CD4-positive, alpha-beta T cell (primary cell): ENCODE measurements around the gene NNMT. TPM values are rescaled to one million over a fixed set of nuclear protein-coding genes. Genes with fewer than 3 reads are reported as not detected.
A peak's percentile ranks its signal among the peaks of the same experiment; 100 is the strongest.

Experiments used
- ATAC-seq: fragments of 200-7000 bp; cut with Tn5 transposase; one replicate; pipeline ENCODE4 v1.10.0; 2022; ENCODE audit warnings: mild to moderate bottlenecking; ENCODE audit not compliant: poor library complexity
- CTCF ChIA-PET: fragments of 350-600 bp; sonication (Branson Sonifier 250); formaldehyde crosslinking; loops from one replicate; lab custom pipeline; 2021; ENCODE audit warnings: antibody characterized with exemption, inconsistent platforms; lab: Charles Lee
- POLR2A ChIA-PET: fragments of 350-600 bp; sonication (Branson Sonifier 250); formaldehyde crosslinking; loops from one replicate; lab custom pipeline; 2021; ENCODE audit warnings: antibody characterized with exemption, inconsistent platforms; lab: Charles Lee
- DNase-seq, 14 experiments: peaks; one replicate each; pipeline ENCODE4 v3.0.0-alpha.2; 2013 to 2020; ENCODE audit warnings: mixed read lengths in 2 of 14
- H3K27ac ChIP-seq, 2 donors: one replicate each; pipeline versions ENCODE4 v1.5.1 to v1.7.0; 2013; ENCODE audit warnings: low read length in 2 of 2, low read depth in 1 of 2, mild to moderate bottlenecking in 1 of 2
- H3K27me3 ChIP-seq, 2 experiments: 1 replicate in 1 of 2; 2 replicates in 1 of 2; pipeline versions ENCODE4 v1.6.1 to v1.7.0; 2013; ENCODE audit warnings: low read length in 2 of 2, control low read depth in 1 of 2, mild to moderate bottlenecking in 1 of 2, moderate library complexity in 1 of 2; ENCODE audit not compliant: insufficient read depth in 2 of 2, control insufficient read depth in 1 of 2
- H3K36me3 ChIP-seq: one replicate; pipeline ENCODE4 v1.6.1; 2013; ENCODE audit warnings: low read length, control low read depth; ENCODE audit not compliant: insufficient read depth
- H3K4me1 ChIP-seq: one replicate; pipeline ENCODE4 v1.6.1; 2013; ENCODE audit warnings: low read length, control low read depth; ENCODE audit not compliant: insufficient read depth
- H3K4me3 ChIP-seq: one replicate; pipeline ENCODE4 v1.5.1; 2013; ENCODE audit warnings: mild to moderate bottlenecking, low read length, moderate library complexity
- H3K9me3 ChIP-seq, 2 experiments: 1 replicate in 1 of 2; 2 replicates in 1 of 2; pipeline versions ENCODE4 v1.6.1 to v1.7.0; 2013; ENCODE audit warnings: low read length in 2 of 2, mild to moderate bottlenecking in 2 of 2, control low read depth in 1 of 2, moderate library complexity in 1 of 2; ENCODE audit not compliant: control insufficient read depth in 1 of 2, insufficient read depth in 1 of 2
- H3K27ac Mint-ChIP-seq: one replicate; pipeline ENCODE4 v1.8.0; 2020; ENCODE audit warnings: mixed read lengths
- H3K27me3 Mint-ChIP-seq: one replicate; pipeline ENCODE4 v1.8.0; 2021; ENCODE audit warnings: mixed read lengths
- H3K36me3 Mint-ChIP-seq: one replicate; pipeline ENCODE4 v1.8.0; 2021; ENCODE audit warnings: low read depth, mixed read lengths
- H3K4me1 Mint-ChIP-seq: one replicate; pipeline ENCODE4 v1.8.0; 2021; ENCODE audit warnings: low read depth, mixed read lengths
- H3K4me3 Mint-ChIP-seq: one replicate; pipeline ENCODE4 v1.8.0; 2020; ENCODE audit warnings: mild to moderate bottlenecking, mixed read lengths
- H3K9me3 Mint-ChIP-seq: one replicate; pipeline ENCODE4 v1.8.0; 2020; ENCODE audit warnings: mixed read lengths
- CTCF ChIP-seq: fragments of 200-600 bp; IDR thresholded peaks from one replicate; pipeline ENCODE4 v1.8.0; 2022; ENCODE audit warnings: antibody characterized with exemption, mild to moderate bottlenecking
- intact Hi-C, 2 experiments: fragments of 100-400 bp; cut with DNase I in 1 of 2; cut with micrococcal nuclease in 1 of 2; formaldehyde crosslinking; loops; one replicate each; pipeline versions ENCODE4 v1.15.1 to v1.9.0; 2023 to 2025; cut with DNase I, micrococcal nuclease
- total RNA-seq, 174 experiments: library from RNA in 2 of 174; stranded (reverse) in 2 of 174; gene quantifications; one replicate each; pipeline ENCODE4 v1.2.3 and lab custom pipeline; 2021 to 2026

The NNMT gene
- total RNA-seq, 2 experiments from 2014 or later = not detected

- H3K4me3 ChIP-seq = no peak overlapping the region
- POLR2A ChIA-PET = no interaction called here
- H3K9me3 ChIP-seq = no peaks in the 10 kb centered on the region
- H3K36me3 Mint-ChIP-seq = no peaks in the 10 kb centered on the region
- intact Hi-C loops = no loop called here
- peaks cover 0 to 4% of the 10 kb centered on the region in 2 experiments for H3K27me3 ChIP-seq
- peaks cover 30% of the 10 kb centered on the region for H3K4me1 ChIP-seq
- no peak for TF ChIP-seq CTCF
- peaks cover 53% of the 10 kb centered on the region for H3K4me1 Mint-ChIP-seq
- DNase-seq (no peak), ATAC-seq (no peak)
- CTCF ChIA-PET = no interaction called here
- H3K36me3 ChIP-seq = no peaks in the 10 kb centered on the region
- H3K27me3 Mint-ChIP-seq = peaks cover 11% of the 10 kb centered on the region
- no peaks in the 10 kb centered on the region for H3K9me3 Mint-ChIP-seq
- no peak overlapping the region for H3K27ac ChIP-seq
- no peak overlapping the region for H3K4me3 Mint-ChIP-seq
- peak overlapping the region; percentile 81 for H3K27ac Mint-ChIP-seq
These were observed 22.2 kb downstream of the NNMT start for GRCh38 chr11:114318361-114318760.

- Histone ChIP-seq H3K9me3 (no peaks in the 10 kb centered on the region), H3K27ac (no peak overlapping the region), H3K36me3 (no peaks in the 10 kb centered on the region), H3K4me1 (peaks cover 30% of the 10 kb centered on the region), H3K27me3 (peaks cover 0 to 4% of the 10 kb centered on the region in 2 experiments), H3K4me3 (no peak overlapping the region)
- peak in 4 of 14 experiments; percentile 5 to 34 (median 11) for DNase-seq
- TF ChIP-seq CTCF = no peak
- ChIA-PET CTCF (no interaction called here), POLR2A (interaction anchor here (0.7 kb wide), 1 partner anchor 205 kb away, joined by 3 read pairs; no protein-coding TSS in a partner anchor)
- no peaks in the 10 kb centered on the region for H3K9me3 Mint-ChIP-seq
- ATAC-seq = no peak
- H3K27me3 Mint-ChIP-seq = peaks cover 11% of the 10 kb centered on the region
- H3K36me3 Mint-ChIP-seq = no peaks in the 10 kb centered on the region
- intact Hi-C loops = no loop called here
- peak overlapping the region; percentile 7 for H3K4me3 Mint-ChIP-seq
- H3K27ac Mint-ChIP-seq = peak overlapping the region; percentile 76
- peaks cover 53% of the 10 kb centered on the region for H3K4me1 Mint-ChIP-seq
These were observed 23.6 kb downstream of the NNMT start for GRCh38 chr11:114319716-114320328.

- intact Hi-C loops = no loop called here
- H3K4me3 Mint-ChIP-seq = no peak overlapping the region
- H3K9me3 Mint-ChIP-seq = no peaks in the 10 kb centered on the region
- Histone ChIP-seq H3K27me3 (peaks cover 0 to 4% of the 10 kb centered on the region in 2 experiments), H3K9me3 (no peaks in the 10 kb centered on the region), H3K27ac (no peak overlapping the region), H3K4me1 (peaks cover 28% of the 10 kb centered on the region), H3K4me3 (no peak overlapping the region), H3K36me3 (no peaks in the 10 kb centered on the region)
- ChIA-PET CTCF (no interaction called here), POLR2A (no interaction called here)
- no peak overlapping the region for H3K27ac Mint-ChIP-seq
- peaks cover 15% of the 10 kb centered on the region for H3K27me3 Mint-ChIP-seq
- no peaks in the 10 kb centered on the region for H3K36me3 Mint-ChIP-seq
- DNase-seq = no peak
- ATAC-seq = no peak
- no peak for TF ChIP-seq CTCF
- H3K4me1 Mint-ChIP-seq = peaks cover 38% of the 10 kb centered on the region
These were observed 25.5 kb downstream of the NNMT start for GRCh38 chr11:114321621-114322257.
